Endothelial cell (in vitro differentiated cells): ENCODE data around the gene ARHGEF4. TPM values are rescaled to one million over a fixed set of nuclear protein-coding genes. Genes with fewer than 3 reads are reported as not detected.

Experiments used
- DNase-seq: peaks from one replicate; pipeline ENCODE4 v3.0.0; 2021; ENCODE audit warnings: low spot score
- H3K27ac Mint-ChIP-seq: one replicate; pipeline ENCODE4 v1.8.0; 2021; ENCODE audit warnings: mixed read lengths, inconsistent platforms; ENCODE audit not compliant: unreplicated experiment
- H3K27me3 Mint-ChIP-seq: one replicate; pipeline ENCODE4 v1.8.0; 2021; ENCODE audit warnings: mild to moderate bottlenecking, moderate library complexity, mixed read lengths, inconsistent platforms; ENCODE audit not compliant: unreplicated experiment
- H3K36me3 Mint-ChIP-seq: one replicate; pipeline ENCODE4 v1.8.0; 2021; ENCODE audit warnings: mild to moderate bottlenecking, low read depth, mixed read lengths, inconsistent platforms; ENCODE audit not compliant: unreplicated experiment
- H3K4me1 Mint-ChIP-seq: one replicate; pipeline ENCODE4 v1.8.0; 2021; ENCODE audit warnings: mild to moderate bottlenecking, mixed read lengths, inconsistent platforms; ENCODE audit not compliant: unreplicated experiment
- H3K4me3 Mint-ChIP-seq: one replicate; pipeline ENCODE4 v1.8.0; 2021; ENCODE audit warnings: mild to moderate bottlenecking, mixed read lengths, inconsistent platforms; ENCODE audit not compliant: unreplicated experiment
- H3K9me3 Mint-ChIP-seq: one replicate; pipeline ENCODE4 v1.8.0; 2021; ENCODE audit warnings: mixed read lengths, inconsistent platforms; ENCODE audit not compliant: unreplicated experiment
- CTCF ChIP-seq: fragments of 200-600 bp; sonication (generic); IDR thresholded peaks from one replicate; pipeline ENCODE4 v1.5.0; 2021; ENCODE audit warnings: antibody characterized with exemption; ENCODE audit not compliant: unreplicated experiment
- total RNA-seq: library from RNA; stranded (reverse); fragmentation: NEBNext Ultra II Directional; extraction: Animal tissue kit (Norgen Biotek cat#: 25700); gene quantifications from one replicate; pipeline ENCODE4 v1.2.1, GENCODE V29; 2021; ENCODE audit not compliant: unreplicated experiment

ARHGEF4 gene
- total RNA-seq, 1 donor from 2014 or later, result 10.3 TPM

GRCh38 chr2:130810490-130810889, 26.2 kb upstream of the ARHGEF4 start:
- Mint-ChIP-seq H3K27me3 (peaks cover 10% of the 10 kb centered on the region), H3K9me3 (no peaks in the 10 kb centered on the region), H3K27ac (no peak overlapping the region), H3K4me1 (peaks cover 2% of the 10 kb centered on the region), H3K4me3 (no peak overlapping the region), H3K36me3 (peaks cover 3% of the 10 kb centered on the region)
- no peak for DNase-seq
- no peak for TF ChIP-seq CTCF

GRCh38 chr2:130813722-130814121, 23.0 kb upstream of the ARHGEF4 start:
- no peak for DNase-seq
- Mint-ChIP-seq H3K36me3 (peaks cover 4% of the 10 kb centered on the region), H3K27me3 (peaks cover 11% of the 10 kb centered on the region), H3K4me1 (no peaks in the 10 kb centered on the region), H3K27ac (no peak overlapping the region), H3K9me3 (no peaks in the 10 kb centered on the region), H3K4me3 (no peak overlapping the region)
- no peak for TF ChIP-seq CTCF

- Mint-ChIP-seq H3K36me3 (peaks cover 4% of the 10 kb centered on the region), H3K9me3 (no peaks in the 10 kb centered on the region), H3K4me1 (no peaks in the 10 kb centered on the region), H3K4me3 (no peak overlapping the region), H3K27me3 (peaks cover 9% of the 10 kb centered on the region), H3K27ac (no peak overlapping the region)
- TF ChIP-seq CTCF, result no peak
- no peak for DNase-seq
These were observed 21.6 kb upstream of the ARHGEF4 start for GRCh38 chr2:130814931-130815680.

GRCh38 chr2:130818809-130819208, 17.9 kb upstream of the ARHGEF4 start:
- peaks cover 4% of the 10 kb centered on the region for H3K36me3 Mint-ChIP-seq
- peak overlapping the region; percentile 20 for H3K27ac Mint-ChIP-seq
- no peaks in the 10 kb centered on the region for H3K4me1 Mint-ChIP-seq
- no peak for DNase-seq
- H3K4me3 Mint-ChIP-seq, result peak overlapping the region; percentile 33
- TF ChIP-seq CTCF, result no peak
- H3K27me3 Mint-ChIP-seq, result peaks cover 5% of the 10 kb centered on the region
- H3K9me3 Mint-ChIP-seq, result no peaks in the 10 kb centered on the region

GRCh38 chr2:130819226-130819607, 17.5 kb upstream of the ARHGEF4 start:
- Mint-ChIP-seq H3K27ac (no peak overlapping the region), H3K27me3 (peaks cover 5% of the 10 kb centered on the region), H3K9me3 (no peaks in the 10 kb centered on the region), H3K36me3 (peaks cover 4% of the 10 kb centered on the region), H3K4me1 (no peaks in the 10 kb centered on the region), H3K4me3 (no peak overlapping the region)
- TF ChIP-seq CTCF, result no peak
- no peak for DNase-seq
